DND-41 (cell line): Measurements from ENCODE around the gene MAN1B1.

Source experiments
- ATAC-seq: fragments of 200-7000 bp; cut with Tn5 transposase; 3 replicates; pipeline ENCODE4 v1.9.1; 2021; ENCODE audit warnings: low read depth; ENCODE audit not compliant: insufficient read depth
- DNase-seq: peaks from one replicate; pipeline ENCODE4 v3.0.0-alpha.2; 2020
- H2AFZ ChIP-seq: 2 replicates; pipeline ENCODE4 v1.6.0; 2012; ENCODE audit warnings: low read depth, low read length
- H3K27ac ChIP-seq: 2 replicates; pipeline ENCODE4 v1.5.1; 2012; ENCODE audit warnings: low read length, inconsistent platforms
- H3K27me3 ChIP-seq: fragments of 200-600 bp; sonication (generic); 2 replicates; pipeline ENCODE4 v1.6.0; 2012; ENCODE audit warnings: low read length, mild to moderate bottlenecking, inconsistent platforms; ENCODE audit not compliant: insufficient read depth, poor library complexity
- H3K36me3 ChIP-seq: 2 replicates; pipeline ENCODE4 v1.5.1; 2012; ENCODE audit warnings: low read length, inconsistent platforms; ENCODE audit not compliant: insufficient read depth
- H3K4me1 ChIP-seq: 2 replicates; pipeline ENCODE4 v1.5.1; 2012; ENCODE audit warnings: mild to moderate bottlenecking, low read length; ENCODE audit not compliant: insufficient read depth
- H3K4me2 ChIP-seq: 2 replicates; pipeline ENCODE4 v1.6.0; 2012; ENCODE audit warnings: mild to moderate bottlenecking, moderate library complexity, low read length, inconsistent platforms; ENCODE audit not compliant: insufficient read depth
- H3K4me3 ChIP-seq, 2 experiments: fragments of 200-600 bp in 1 of 2; shearing (Covaris generic) in 1 of 2; 2 replicates each; pipeline ENCODE4 v1.5.1; 2012 to 2016; ENCODE audit warnings: inconsistent platforms in 2 of 2, low read length in 2 of 2, mild to moderate bottlenecking in 2 of 2, low read depth in 1 of 2, moderate library complexity in 1 of 2
- H3K79me2 ChIP-seq: 2 replicates; pipeline ENCODE4 v1.6.0; 2012; ENCODE audit warnings: low read length, inconsistent platforms; ENCODE audit not compliant: insufficient read depth
- H3K9ac ChIP-seq: 2 replicates; pipeline ENCODE4 v1.6.0; 2012; ENCODE audit warnings: low read depth, mild to moderate bottlenecking, inconsistent platforms, low read length, moderate library complexity
- H3K9me3 ChIP-seq: 2 replicates; pipeline ENCODE4 v1.5.1; 2012; ENCODE audit warnings: low read length, moderate library complexity, mild to moderate bottlenecking, inconsistent platforms; ENCODE audit not compliant: insufficient read depth, severe bottlenecking
- H4K20me1 ChIP-seq: 2 replicates; pipeline ENCODE4 v1.6.0; 2012; ENCODE audit warnings: low read length; ENCODE audit not compliant: insufficient read depth
- EZH2 ChIP-seq: IDR thresholded peaks from 3 replicates; pipeline ENCODE4 v1.6.1; 2012; ENCODE audit warnings: borderline replicate concordance, low read depth, mild to moderate bottlenecking, moderate library complexity, low read length, inconsistent platforms; ENCODE audit not compliant: severe bottlenecking
- TF ChIP-seq, protein P1 (sequence below): IDR thresholded peaks from 2 replicates; pipeline ENCODE4 v1.5.1; 2012; ENCODE audit warnings: borderline replicate concordance, low read length, moderate library complexity, mild to moderate bottlenecking; ENCODE audit not compliant: poor library complexity, severe bottlenecking; ENCODE audit errors: extremely low read depth

Gene MAN1B1

DNA sequence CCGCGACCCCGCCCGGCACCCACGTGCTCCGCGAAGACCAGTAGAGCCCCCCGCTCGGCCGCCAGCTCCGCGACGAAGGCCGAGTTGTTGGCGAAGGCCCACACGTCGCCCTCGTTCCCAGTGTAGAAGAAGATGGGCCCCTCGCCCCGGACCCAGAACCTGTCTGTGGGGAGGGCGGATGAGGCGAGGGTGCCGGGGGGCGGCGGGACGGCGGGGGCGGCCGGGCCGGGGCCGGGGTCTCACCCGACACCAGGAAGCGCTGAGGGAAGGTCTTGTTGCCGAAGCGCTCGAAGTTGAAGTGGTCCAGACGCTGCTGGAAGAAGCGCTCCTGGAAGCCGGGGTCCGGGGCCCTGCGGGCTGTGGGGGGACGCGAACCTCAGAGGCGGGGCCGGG, 27.4 kb downstream of the MAN1B1 start:
- Histone ChIP-seq H3K4me1 (peaks cover 26% of the 10 kb centered on the region), H2AFZ (peak overlapping the region; percentile 88; the same call in 1 of the 2 replicates), H3K4me3 (peak overlapping the region; percentile 63 to 66; a peak in 3 of 4 replicates), H3K9me3 (no peaks in the 10 kb centered on the region), H3K27me3 (no peaks in the 10 kb centered on the region), H3K27ac (peak overlapping the region; percentile 56; the same call in 1 of the 2 replicates), H3K36me3 (peaks cover 39% of the 10 kb centered on the region), H4K20me1 (0 out of 2 replicates have a peak, but pooled peaks cover 7% of the 10 kb centered on the region), H3K4me2 (peak overlapping the region; percentile 94), H3K9ac (peak overlapping the region; percentile 78), H3K79me2 (peaks cover 17% of the 10 kb centered on the region)
- ATAC-seq, result peak; percentile 13
- TF ChIP-seq, protein P1, sequence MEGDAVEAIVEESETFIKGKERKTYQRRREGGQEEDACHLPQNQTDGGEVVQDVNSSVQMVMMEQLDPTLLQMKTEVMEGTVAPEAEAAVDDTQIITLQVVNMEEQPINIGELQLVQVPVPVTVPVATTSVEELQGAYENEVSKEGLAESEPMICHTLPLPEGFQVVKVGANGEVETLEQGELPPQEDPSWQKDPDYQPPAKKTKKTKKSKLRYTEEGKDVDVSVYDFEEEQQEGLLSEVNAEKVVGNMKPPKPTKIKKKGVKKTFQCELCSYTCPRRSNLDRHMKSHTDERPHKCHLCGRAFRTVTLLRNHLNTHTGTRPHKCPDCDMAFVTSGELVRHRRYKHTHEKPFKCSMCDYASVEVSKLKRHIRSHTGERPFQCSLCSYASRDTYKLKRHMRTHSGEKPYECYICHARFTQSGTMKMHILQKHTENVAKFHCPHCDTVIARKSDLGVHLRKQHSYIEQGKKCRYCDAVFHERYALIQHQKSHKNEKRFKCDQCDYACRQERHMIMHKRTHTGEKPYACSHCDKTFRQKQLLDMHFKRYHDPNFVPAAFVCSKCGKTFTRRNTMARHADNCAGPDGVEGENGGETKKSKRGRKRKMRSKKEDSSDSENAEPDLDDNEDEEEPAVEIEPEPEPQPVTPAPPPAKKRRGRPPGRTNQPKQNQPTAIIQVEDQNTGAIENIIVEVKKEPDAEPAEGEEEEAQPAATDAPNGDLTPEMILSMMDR, result no peak
- no peak for TF ChIP-seq EZH2
- DNase-seq, result no peak

DNA sequence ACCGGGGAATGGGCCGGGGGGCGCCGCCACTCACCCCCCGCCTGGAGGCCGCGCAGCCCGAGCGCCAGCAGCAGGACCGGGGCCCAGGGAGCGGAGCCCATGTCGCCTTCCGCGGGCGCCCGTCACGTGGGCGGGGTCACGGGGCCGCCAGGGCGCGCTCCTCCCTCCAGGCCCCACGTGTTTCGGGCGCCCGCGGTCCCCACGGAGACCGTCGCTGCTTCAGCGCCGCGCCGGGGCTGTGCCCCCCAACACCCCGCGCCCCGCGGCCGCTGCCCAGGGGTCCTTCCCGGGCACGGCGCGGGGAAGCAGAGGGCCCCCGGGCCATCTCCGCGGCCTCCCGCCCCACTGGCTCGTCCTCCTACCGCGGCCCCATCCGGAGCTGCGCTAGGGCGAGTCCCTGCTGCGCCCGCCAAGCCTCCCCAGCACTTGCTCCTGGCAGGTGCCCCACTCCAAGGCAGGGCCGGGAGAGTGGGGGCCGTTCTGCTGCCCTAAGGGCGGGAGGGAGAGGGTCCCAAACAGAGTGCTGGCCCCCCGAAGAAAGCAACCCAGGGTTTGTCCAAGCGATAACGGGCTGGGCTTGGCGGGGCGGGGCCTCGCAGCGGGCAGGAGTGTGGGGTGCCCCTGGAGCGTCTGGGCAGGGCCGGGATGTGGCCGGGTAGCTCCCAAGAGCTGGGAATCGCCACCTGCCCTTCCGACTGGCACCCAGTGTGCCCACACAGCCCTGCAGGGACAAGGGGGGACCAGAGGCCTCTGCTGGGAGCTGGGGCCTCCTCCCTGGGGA, 28.0 kb downstream of the MAN1B1 start, which contains the start of gene DPP7:
DPP7 (minus strand) TSS at position 121 of the 781 bp plus-strand sequence; CDS start at position 101, 20 bp downstream.
- peak; percentile 73 for DNase-seq

DNA sequence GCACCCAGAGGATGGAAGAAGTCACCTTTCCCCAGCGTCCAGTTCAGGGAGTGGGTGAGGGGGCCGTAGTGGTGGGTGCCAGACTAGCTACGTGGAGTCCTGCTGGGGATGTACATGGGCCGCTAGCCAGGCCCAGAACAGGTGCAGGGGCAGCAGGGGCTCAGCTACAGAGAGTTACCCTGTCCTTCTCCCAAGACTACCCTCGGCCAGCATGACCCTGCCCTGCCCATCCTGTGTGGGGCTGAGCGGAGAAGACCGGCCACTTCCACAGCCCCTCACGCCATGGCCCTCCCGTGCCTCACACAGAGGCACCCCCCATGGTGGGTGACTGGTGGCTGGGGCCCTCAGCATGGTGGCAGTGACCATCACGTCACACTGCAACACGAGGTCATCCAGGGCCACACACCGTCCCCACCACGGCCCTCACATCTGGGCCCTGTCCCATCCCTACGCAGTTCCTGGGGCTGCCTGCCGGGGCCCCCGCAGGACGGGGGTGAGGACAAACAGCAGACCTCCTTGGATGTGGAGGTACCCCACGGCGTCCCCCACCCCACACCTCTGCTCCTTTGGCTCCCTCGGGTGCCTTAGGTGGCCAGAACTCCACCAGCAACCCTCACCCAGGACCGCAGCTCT, 28.7 kb downstream of the MAN1B1 start:
- Histone ChIP-seq H4K20me1 (0 out of 2 replicates have a peak, but pooled peaks cover 3% of the 10 kb centered on the region), H3K79me2 (peaks cover 17% of the 10 kb centered on the region), H2AFZ (peak overlapping the region; percentile 88), H3K36me3 (peaks cover 26% of the 10 kb centered on the region), H3K4me2 (peak overlapping the region; percentile 94), H3K27me3 (no peaks in the 10 kb centered on the region), H3K9ac (peak overlapping the region; percentile 78), H3K4me1 (peaks cover 26% of the 10 kb centered on the region), H3K4me3 (peak overlapping the region in 1 of 2 experiments; percentile 66; a peak in 2 of 4 replicates), H3K9me3 (no peaks in the 10 kb centered on the region), H3K27ac (0 out of 2 replicates have a peak overlapping the region, but pooled peaks have one; percentile 69)
- TF ChIP-seq EZH2, result no peak
- TF ChIP-seq, protein P1, result no peak
- no peak for ATAC-seq
- DNase-seq, result no peak

More for the DNA sequence above, 28.0 kb downstream of the MAN1B1 start, which contains the start of gene DPP7:
- ATAC-seq, result peak; percentile 89
- Histone ChIP-seq H3K4me1 (peaks cover 26% of the 10 kb centered on the region), H3K4me3 (peak within 1 kb of the TSS; percentile 63 to 66; a peak in 3 of 4 replicates), H3K27me3 (no peaks in the 10 kb centered on the region), H3K79me2 (peaks cover 17% of the 10 kb centered on the region), H4K20me1 (0 out of 2 replicates have a peak, but pooled peaks cover 3% of the 10 kb centered on the region), H3K9ac (peak within 1 kb of the TSS; percentile 78), H3K9me3 (no peaks in the 10 kb centered on the region), H3K36me3 (peaks cover 34% of the 10 kb centered on the region), H3K4me2 (peak within 1 kb of the TSS; percentile 94), H3K27ac (peak within 1 kb of the TSS; percentile 69), H2AFZ (peak within 1 kb of the TSS; percentile 88)
- TF ChIP-seq EZH2, result no peak
- TF ChIP-seq, protein P1, result no peak
